Thyroid gland (tissue), 4 donors: ENCODE data around the gene VPS13C. TPM values are rescaled to one million over a fixed set of nuclear protein-coding genes. Genes with fewer than 3 reads are reported as not detected.

Source experiments
- DNase-seq, 2 donors: peaks; one replicate each; pipeline ENCODE4 v3.0.0-alpha.2; 2019
- H3K27ac ChIP-seq, 3 donors: fragments of 200-600 bp; sonication (generic); 1 replicate in 2 of 3; 2 replicates in 1 of 3; pipeline ENCODE4 v1.5.1; 2016 to 2019; ENCODE audit warnings: mild to moderate bottlenecking in 1 of 3, moderate library complexity in 1 of 3
- H3K27me3 ChIP-seq: fragments of 200-600 bp; sonication (generic); one replicate; pipeline ENCODE4 v1.5.1; 2019
- H3K36me3 ChIP-seq, 2 donors: fragments of 200-600 bp; sonication (generic); one replicate each; pipeline ENCODE4 v1.5.1; 2016 to 2019
- H3K4me1 ChIP-seq, 2 donors: fragments of 200-600 bp; sonication (generic); one replicate each; pipeline ENCODE4 v1.5.1; 2017 to 2019
- H3K4me3 ChIP-seq, 3 donors: fragments of 200-600 bp; sonication (generic); replicated peaks in 1 of 3; 1 replicate in 2 of 3; 2 replicates in 1 of 3; pipeline ENCODE4 v1.5.1; 2016; ENCODE audit warnings: mild to moderate bottlenecking in 1 of 3
- H3K9me3 ChIP-seq: fragments of 200-600 bp; sonication (generic); one replicate; pipeline ENCODE4 v1.5.1; 2017
- CTCF ChIP-seq, 6 experiments: fragments of 200-600 bp in 3 of 6; fragments of 450-650 bp in 3 of 6; sonication (generic) in 3 of 6; IDR thresholded peaks; one replicate each; pipeline ENCODE4 v1.5.1; 2016 to 2019; ENCODE audit warnings: antibody characterized with exemption in 6 of 6, mild to moderate bottlenecking in 2 of 6, inconsistent platforms in 1 of 6, moderate library complexity in 1 of 6
- POLR2A ChIP-seq, 2 donors: fragments of 450-650 bp; IDR thresholded peaks; one replicate each; pipeline ENCODE4 v1.6.1; 2017; ENCODE audit warnings: antibody characterized with exemption in 2 of 2, mild to moderate bottlenecking in 2 of 2, moderate library complexity in 1 of 2
- WGBS, 2 donors: methylation state at CpG; one replicate each; pipeline ENCODE4 v1.1.5; 2017; 5-methylcytosine and 5-hydroxymethylcytosine counted together
- intact Hi-C: fragments of 100-400 bp; cut with DNase I; formaldehyde crosslinking; loops from one replicate; pipeline ENCODE4 v1.15.1; 2023
- total RNA-seq, 4 donors: library from RNA; depleted of rRNA; stranded (reverse); fragments of >200 nt; gene quantifications; one replicate each; pipeline ENCODE4 v1.2.3, GENCODE V29; 2016

The VPS13C gene
- total RNA-seq, 4 donors from 2014 or later, result 99.4 to 159 (median 119) TPM

- Histone ChIP-seq H3K9me3 (no peaks in the 10 kb centered on the region), H3K27me3 (no peaks in the 10 kb centered on the region), H3K4me3 (no peak overlapping the region), H3K27ac (no peak overlapping the region), H3K36me3 (no peaks in the 10 kb centered on the region), H3K4me1 (no peaks in the 10 kb centered on the region)
- TF ChIP-seq POLR2A (IDR thresholded peaks at IDR 0.05) (no peak), CTCF (IDR thresholded peaks at IDR 0.05) (no peak)
- DNase-seq, result no peak
- 64 to 73% methylated on average over 5 of the region's 5 CpGs for WGBS, 2 donors
- intact Hi-C loops, result no loop called here
Measured at GRCh38 chr15:61880084-61880483, 180.2 kb downstream of the VPS13C start.

GRCh38 chr15:61879219-61879618, 181.0 kb downstream of the VPS13C start:
- no peaks in the 10 kb centered on the region for H3K4me1 ChIP-seq
- no peaks in the 10 kb centered on the region for H3K27me3 ChIP-seq
- intact Hi-C loops, result no loop called here
- H3K4me3 ChIP-seq, result no peak overlapping the region
- TF ChIP-seq POLR2A (IDR thresholded peaks at IDR 0.05) (no peak), CTCF (IDR thresholded peaks at IDR 0.05) (no peak)
- no peak for DNase-seq
- H3K27ac ChIP-seq, result no peak overlapping the region
- no peaks in the 10 kb centered on the region for H3K36me3 ChIP-seq
- H3K9me3 ChIP-seq, result no peaks in the 10 kb centered on the region
- whole genome bisulfite sequencing, 2 donors, result 92 to 93% methylated on average over 3 of the region's 3 CpGs

- Histone ChIP-seq H3K27me3 (no peaks in the 10 kb centered on the region), H3K4me3 (no peak overlapping the region), H3K9me3 (no peaks in the 10 kb centered on the region), H3K4me1 (no peaks in the 10 kb centered on the region), H3K36me3 (peaks cover 8 to 15% of the 10 kb centered on the region in 2 donors), H3K27ac (no peak overlapping the region)
- intact Hi-C loops, result no loop called here
- WGBS, 2 donors, result 96 to 98% methylated on average over 1 of the region's 1 CpG
- no peak for TF ChIP-seq POLR2A (IDR thresholded peaks at IDR 0.05)
- peak in 4 of 6 experiments; percentile 45 to 72 (median 62) for TF ChIP-seq CTCF (IDR thresholded peaks at IDR 0.05)
- no peak for DNase-seq
Measured at GRCh38 chr15:61871926-61872522, 188.2 kb downstream of the VPS13C start.

- Histone ChIP-seq H3K27ac (no peak overlapping the region), H3K27me3 (no peaks in the 10 kb centered on the region), H3K36me3 (peaks cover 8 to 15% of the 10 kb centered on the region in 2 donors), H3K4me3 (no peak overlapping the region), H3K9me3 (no peaks in the 10 kb centered on the region), H3K4me1 (no peaks in the 10 kb centered on the region)
- intact Hi-C loops, result no loop called here
- DNase-seq, result peak in 1 of 2 donors; percentile 6
- 93 to 98% methylated on average over 3 of the region's 3 CpGs for WGBS, 2 donors
- TF ChIP-seq CTCF (IDR thresholded peaks at IDR 0.05) (no peak), POLR2A (IDR thresholded peaks at IDR 0.05) (no peak)
Measured at GRCh38 chr15:61869656-61870055, 190.6 kb downstream of the VPS13C start.

GRCh38 chr15:61861962-61862361, 198.3 kb downstream of the VPS13C start:
- Histone ChIP-seq H3K27me3 (no peaks in the 10 kb centered on the region), H3K27ac (no peak overlapping the region), H3K9me3 (no peaks in the 10 kb centered on the region), H3K4me1 (no peaks in the 10 kb centered on the region), H3K36me3 (no peaks in the 10 kb centered on the region), H3K4me3 (no peak overlapping the region)
- DNase-seq, result no peak
- TF ChIP-seq CTCF (IDR thresholded peaks at IDR 0.05), result no peak
- no peak for TF ChIP-seq POLR2A (IDR thresholded peaks at IDR 0.05)
- 91 to 97% methylated on average over 3 of the region's 3 CpGs for WGBS, 2 donors
- intact Hi-C loops, result no loop called here
